H9 (cell line): Measurements from ENCODE around the gene ANXA4. TPM values are rescaled to one million over a fixed set of nuclear protein-coding genes. Genes with fewer than 3 reads are reported as not detected.

Experiments
- DNase-seq: peaks from one replicate; pipeline ENCODE4 v3.0.0-alpha.2; 2017
- H2AFZ ChIP-seq: one replicate; pipeline ENCODE4 v1.6.1; 2013; ENCODE audit warnings: mild to moderate bottlenecking, low read length, control low read depth, moderate library complexity
- H2AK5ac ChIP-seq: 2 replicates; pipeline ENCODE4 v1.6.1; 2013; ENCODE audit warnings: low read length, control low read depth, mixed read lengths; ENCODE audit not compliant: insufficient read length
- H2BK120ac ChIP-seq: one replicate; pipeline ENCODE4 v1.6.1; 2013; ENCODE audit warnings: low read depth, mild to moderate bottlenecking, low read length, control low read depth, inconsistent platforms; ENCODE audit not compliant: poor library complexity, severe bottlenecking
- H2BK12ac ChIP-seq: 2 replicates; pipeline ENCODE4 v1.6.1; 2013; ENCODE audit warnings: low read length, control low read depth, mixed read lengths, low read depth; ENCODE audit not compliant: insufficient read length
- H2BK15ac ChIP-seq: 2 replicates; pipeline ENCODE4 v1.6.1; 2013; ENCODE audit warnings: low read depth, low read length, control low read depth
- H2BK20ac ChIP-seq: one replicate; pipeline ENCODE4 v1.6.1; 2013; ENCODE audit warnings: low read depth, mild to moderate bottlenecking, low read length, control low read depth, inconsistent platforms; ENCODE audit not compliant: poor library complexity, severe bottlenecking
- H2BK5ac ChIP-seq: 2 replicates; pipeline ENCODE4 v1.6.1; 2013; ENCODE audit warnings: low read length, control low read depth, mixed read lengths; ENCODE audit not compliant: insufficient read length
- H3K14ac ChIP-seq: 2 replicates; pipeline ENCODE4 v1.6.1; 2013; ENCODE audit warnings: low read length, control low read depth; ENCODE audit not compliant: insufficient read depth
- H3K18ac ChIP-seq: 2 replicates; pipeline ENCODE4 v1.6.1; 2013; ENCODE audit warnings: low read depth, mild to moderate bottlenecking, mixed read lengths, low read length, control low read depth; ENCODE audit not compliant: insufficient read length
- H3K23ac ChIP-seq: 2 replicates; pipeline ENCODE4 v1.6.1; 2013; ENCODE audit warnings: low read length, control low read depth, mixed read lengths, low read depth; ENCODE audit not compliant: insufficient read length
- H3K23me2 ChIP-seq: 2 replicates; pipeline ENCODE4 v1.6.1; 2013; ENCODE audit warnings: low read depth, mild to moderate bottlenecking, mixed read lengths, low read length, control low read depth; ENCODE audit not compliant: insufficient read length, poor library complexity, severe bottlenecking
- H3K27ac ChIP-seq: 2 replicates; pipeline ENCODE4 v1.5.1; 2013; ENCODE audit warnings: low read length, control low read depth, mixed read lengths, low read depth; ENCODE audit not compliant: insufficient read length
- H3K27me3 ChIP-seq: 2 replicates; pipeline ENCODE4 v1.6.1; 2013; ENCODE audit warnings: low read length, control low read depth, inconsistent platforms; ENCODE audit not compliant: insufficient read depth
- H3K4ac ChIP-seq: 2 replicates; pipeline ENCODE4 v1.6.1; 2013; ENCODE audit warnings: low read depth, mild to moderate bottlenecking, control low read depth, inconsistent platforms, low read length, moderate library complexity
- H3K4me1 ChIP-seq: 2 replicates; pipeline ENCODE4 v1.6.1; 2013; ENCODE audit warnings: low read length, control low read depth, inconsistent platforms; ENCODE audit not compliant: insufficient read depth
- H3K4me2 ChIP-seq: 2 replicates; pipeline ENCODE4 v1.6.1; 2013; ENCODE audit warnings: low read length, control low read depth, mixed read lengths; ENCODE audit not compliant: insufficient read length, insufficient read depth
- H3K56ac ChIP-seq: 2 replicates; pipeline ENCODE4 v1.6.1; 2013; ENCODE audit warnings: low read depth, mild to moderate bottlenecking, mixed read lengths, low read length, control low read depth; ENCODE audit not compliant: insufficient read length
- H3K79me1 ChIP-seq: 2 replicates; pipeline ENCODE4 v1.6.1; 2013; ENCODE audit warnings: low read depth, mild to moderate bottlenecking, moderate library complexity, low read length, control low read depth, inconsistent platforms; ENCODE audit not compliant: insufficient read depth, poor library complexity, severe bottlenecking
- H3K79me2 ChIP-seq: 2 replicates; pipeline ENCODE4 v1.6.1; 2013; ENCODE audit warnings: low read length, control low read depth, inconsistent platforms; ENCODE audit not compliant: insufficient read depth
- H3K9ac ChIP-seq: 2 replicates; pipeline ENCODE4 v1.6.1; 2013; ENCODE audit warnings: low read length, control low read depth, mixed read lengths; ENCODE audit not compliant: insufficient read length; ENCODE audit errors: extremely low read depth
- H3K9me3 ChIP-seq: one replicate; pipeline ENCODE4 v1.6.1; 2013; ENCODE audit warnings: low read depth, low read length, inconsistent platforms; ENCODE audit not compliant: control insufficient read depth
- H3T11ph ChIP-seq: one replicate; pipeline ENCODE4 v1.6.1; 2013; ENCODE audit warnings: mild to moderate bottlenecking, low read length, control low read depth, inconsistent platforms
- H4K20me1 ChIP-seq: one replicate; pipeline ENCODE4 v1.6.1; 2013; ENCODE audit not compliant: control insufficient read depth, insufficient read length, insufficient read depth
- H4K5ac ChIP-seq: 2 replicates; pipeline ENCODE4 v1.6.1; 2013; ENCODE audit warnings: low read depth, mild to moderate bottlenecking, mixed read lengths, low read length, control low read depth; ENCODE audit not compliant: insufficient read length
- H4K8ac ChIP-seq: replicated peaks from 2 replicates; pipeline ENCODE4 v1.6.1; 2013; ENCODE audit warnings: low read length, control low read depth, mixed read lengths, low read depth; ENCODE audit not compliant: insufficient read length
- H4K91ac ChIP-seq: 2 replicates; pipeline ENCODE4 v1.6.1; 2013; ENCODE audit warnings: low read depth, mild to moderate bottlenecking, moderate library complexity, mixed read lengths, low read length, control low read depth; ENCODE audit not compliant: insufficient read length
- H3K27ac Mint-ChIP-seq, 3 experiments: 2 replicates in 2 of 3; 3 replicates in 1 of 3; pipeline ENCODE4 v1.8.0; 2020 to 2021; ENCODE audit warnings: mixed read lengths in 3 of 3, mild to moderate bottlenecking in 1 of 3, moderate library complexity in 1 of 3
- H3K27me3 Mint-ChIP-seq: 2 replicates; pipeline ENCODE4 v1.8.0; 2021; ENCODE audit warnings: low read depth, mild to moderate bottlenecking, moderate library complexity, mixed read lengths
- H3K36me3 Mint-ChIP-seq, 3 experiments: 2 replicates in 2 of 3; 3 replicates in 1 of 3; pipeline ENCODE4 v1.8.0; 2020 to 2021; ENCODE audit warnings: low read depth in 3 of 3, mixed read lengths in 3 of 3; ENCODE audit not compliant: insufficient read depth in 1 of 3
- H3K4me1 Mint-ChIP-seq, 2 experiments: 2 replicates each; pipeline ENCODE4 v1.8.0; 2020; ENCODE audit warnings: mixed read lengths in 2 of 2
- H3K4me3 Mint-ChIP-seq, 2 experiments: 2 replicates in 1 of 2; 3 replicates in 1 of 2; pipeline ENCODE4 v1.8.0; 2020 to 2021; ENCODE audit warnings: mild to moderate bottlenecking in 2 of 2, mixed read lengths in 2 of 2, moderate library complexity in 1 of 2
- H3K9me3 Mint-ChIP-seq, 2 experiments: 2 replicates in 1 of 2; 3 replicates in 1 of 2; pipeline ENCODE4 v1.8.0; 2020; ENCODE audit warnings: mild to moderate bottlenecking in 2 of 2, mixed read lengths in 2 of 2, moderate library complexity in 1 of 2
- CTCF ChIP-seq: fragments of 200-600 bp; sonication (generic); conservative IDR thresholded peaks from 3 replicates; pipeline ENCODE4 v1.8.0; 2021; ENCODE audit warnings: antibody characterized with exemption, mild to moderate bottlenecking
- WGBS: extraction: QIAGEN DNeasy Blood & Tissue Kit; methylation state at CpG from one replicate; pipeline ENCODE4 v1.1.7; 2013; ENCODE audit warnings: missing lambda C conversion rate, low lambda C conversion rate, mixed read lengths; ENCODE audit not compliant: insufficient read length; ENCODE audit errors: extremely low coverage; 5-methylcytosine and 5-hydroxymethylcytosine counted together
- total RNA-seq: library from RNA; stranded (reverse); gene quantifications from 2 replicates; pipeline ENCODE4 v1.2.1, GENCODE V29; 2021

The ANXA4 gene
- total RNA-seq, 1 experiment from 2014 or later, result 14.4 TPM

- H3K27me3 Mint-ChIP-seq, result peaks cover 27% of the 10 kb centered on the region
Measured at GRCh38 chr2:69744456-69744855, 2.5 kb downstream of the ANXA4 start.

More at GRCh38 chr2:69744456-69744855, 2.5 kb downstream of the ANXA4 start:
- H2AFZ ChIP-seq, result no peak overlapping the region
- no peaks in the 10 kb centered on the region; a peak in 1 of 5 replicates for H3K9me3 Mint-ChIP-seq
- H4K5ac ChIP-seq, result no peak overlapping the region
- peaks cover 1% of the 10 kb centered on the region; the same call in 1 of the 2 replicates for H3K27me3 ChIP-seq
- H3T11ph ChIP-seq, result no peak overlapping the region
- WGBS, result no CpG with 5 or more reads among the region's 3 CpGs
- H3K4me2 ChIP-seq, result no peak overlapping the region
- no peak overlapping the region for H3K56ac ChIP-seq
- H4K91ac ChIP-seq, result no peak overlapping the region
- peaks cover 14% of the 10 kb centered on the region for H3K23me2 ChIP-seq
- DNase-seq, result no peak
- H4K20me1 ChIP-seq, result no peaks in the 10 kb centered on the region
- H3K36me3 Mint-ChIP-seq, result no peaks in the 10 kb centered on the region; a peak in 1 of 7 replicates
- H2BK5ac ChIP-seq, result no peak overlapping the region
- H3K14ac ChIP-seq, result no peak overlapping the region
- H3K79me2 ChIP-seq, result no peaks in the 10 kb centered on the region
- no peak overlapping the region for H3K4me3 Mint-ChIP-seq
- no peak overlapping the region for H3K27ac ChIP-seq
- no peak for TF ChIP-seq CTCF
- H3K9ac ChIP-seq, result no peak overlapping the region
- no peak overlapping the region for H3K4ac ChIP-seq
- no peaks in the 10 kb centered on the region for H3K9me3 ChIP-seq
- no peak overlapping the region for H2BK12ac ChIP-seq
- no peak overlapping the region for H3K23ac ChIP-seq
- peaks cover 17 to 20% of the 10 kb centered on the region in 2 experiments for H3K4me1 Mint-ChIP-seq
- no peak overlapping the region for H3K18ac ChIP-seq
- no peak overlapping the region for H2BK120ac ChIP-seq
- H3K27ac Mint-ChIP-seq, result no peak overlapping the region
- no peak overlapping the region for H2BK20ac ChIP-seq
- H4K8ac ChIP-seq, result no peak overlapping the region
- H2BK15ac ChIP-seq, result no peak overlapping the region
- no peaks in the 10 kb centered on the region for H3K4me1 ChIP-seq
- H3K79me1 ChIP-seq, result no peaks in the 10 kb centered on the region
- H2AK5ac ChIP-seq, result no peak overlapping the region
